ENCODE data around the gene ERG. TPM values are rescaled to one million over a fixed set of nuclear protein-coding genes. Genes with fewer than 3 reads are reported as not detected.

ERG gene
- total RNA-seq, 1 experiment from 2014 or later, result not detected

DNA sequence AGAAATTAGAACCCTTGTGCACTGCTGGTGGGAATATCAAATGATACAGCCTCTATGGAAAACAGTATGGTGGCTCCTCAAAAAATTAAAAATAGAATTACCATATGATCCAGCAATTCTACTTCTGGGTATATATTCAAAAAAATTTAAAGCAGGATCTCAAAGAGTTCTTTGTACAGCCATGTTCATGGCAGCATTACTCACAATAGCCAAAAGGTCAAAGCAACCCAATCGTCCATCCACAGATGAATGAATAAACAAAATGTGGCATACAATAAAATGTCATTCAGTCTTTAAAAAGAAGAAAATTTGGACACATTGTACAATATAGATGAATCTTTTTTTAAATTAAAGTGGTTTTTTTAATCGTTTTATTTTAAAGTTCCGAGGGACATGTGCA, 36.3 kb upstream of the ERG start:
- no TSS peak for BruUV-seq (replicated peaks)
- intact Hi-C loops (cut with micrococcal nuclease; ENCODE audit: unreplicated experiment), result no loop called here
- H3K9me3 Mint-ChIP-seq (ENCODE audit: low read depth, unreplicated experiment), result no peaks in the 10 kb centered on the region
- no peak overlapping the region for H3K27ac Mint-ChIP-seq (ENCODE audit: unreplicated experiment)
- H3K36me3 Mint-ChIP-seq (ENCODE audit: insufficient read depth, unreplicated experiment), result no peaks in the 10 kb centered on the region
- H3K4me1 Mint-ChIP-seq (ENCODE audit: low read depth, unreplicated experiment), result no peaks in the 10 kb centered on the region
- no peak overlapping the region for H3K4me3 Mint-ChIP-seq (ENCODE audit: low read depth, unreplicated experiment)
- TF ChIP-seq, protein P1, sequence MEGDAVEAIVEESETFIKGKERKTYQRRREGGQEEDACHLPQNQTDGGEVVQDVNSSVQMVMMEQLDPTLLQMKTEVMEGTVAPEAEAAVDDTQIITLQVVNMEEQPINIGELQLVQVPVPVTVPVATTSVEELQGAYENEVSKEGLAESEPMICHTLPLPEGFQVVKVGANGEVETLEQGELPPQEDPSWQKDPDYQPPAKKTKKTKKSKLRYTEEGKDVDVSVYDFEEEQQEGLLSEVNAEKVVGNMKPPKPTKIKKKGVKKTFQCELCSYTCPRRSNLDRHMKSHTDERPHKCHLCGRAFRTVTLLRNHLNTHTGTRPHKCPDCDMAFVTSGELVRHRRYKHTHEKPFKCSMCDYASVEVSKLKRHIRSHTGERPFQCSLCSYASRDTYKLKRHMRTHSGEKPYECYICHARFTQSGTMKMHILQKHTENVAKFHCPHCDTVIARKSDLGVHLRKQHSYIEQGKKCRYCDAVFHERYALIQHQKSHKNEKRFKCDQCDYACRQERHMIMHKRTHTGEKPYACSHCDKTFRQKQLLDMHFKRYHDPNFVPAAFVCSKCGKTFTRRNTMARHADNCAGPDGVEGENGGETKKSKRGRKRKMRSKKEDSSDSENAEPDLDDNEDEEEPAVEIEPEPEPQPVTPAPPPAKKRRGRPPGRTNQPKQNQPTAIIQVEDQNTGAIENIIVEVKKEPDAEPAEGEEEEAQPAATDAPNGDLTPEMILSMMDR (IDR thresholded peaks at IDR 0.05; ENCODE audit: unreplicated experiment), result no peak
- peaks cover 30% of the 10 kb centered on the region for H3K27me3 Mint-ChIP-seq (ENCODE audit: unreplicated experiment)
- CTCF ChIA-PET, result no interaction called here
- no peak for DNase-seq

DNA sequence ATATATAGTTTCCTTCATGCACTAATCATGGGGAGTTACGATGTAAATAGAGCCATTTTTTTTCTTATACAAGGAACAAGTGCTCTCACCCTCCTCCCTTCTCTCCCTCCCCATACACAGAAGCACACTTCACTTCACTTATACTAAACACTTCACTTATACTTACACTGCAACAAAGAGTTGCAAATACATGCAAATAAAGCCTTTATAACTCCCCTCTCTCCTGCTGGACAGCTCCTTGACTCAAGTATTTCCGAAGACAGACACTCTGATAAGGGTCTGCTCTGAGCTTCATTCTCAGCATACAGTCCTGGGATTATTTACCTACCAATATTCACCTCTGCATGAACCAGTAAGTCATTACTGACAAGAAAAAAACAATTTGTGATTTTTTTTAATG, 35.6 kb upstream of the ERG start:
- Mint-ChIP-seq H3K36me3 (ENCODE audit: insufficient read depth, unreplicated experiment) (no peaks in the 10 kb centered on the region), H3K27ac (ENCODE audit: unreplicated experiment) (no peak overlapping the region), H3K27me3 (ENCODE audit: unreplicated experiment) (peaks cover 30% of the 10 kb centered on the region), H3K4me1 (ENCODE audit: low read depth, unreplicated experiment) (no peaks in the 10 kb centered on the region), H3K9me3 (ENCODE audit: low read depth, unreplicated experiment) (no peaks in the 10 kb centered on the region), H3K4me3 (ENCODE audit: low read depth, unreplicated experiment) (no peak overlapping the region)
- CTCF ChIA-PET, result no interaction called here
- TF ChIP-seq, protein P1 (IDR thresholded peaks at IDR 0.05; ENCODE audit: unreplicated experiment), result no peak
- intact Hi-C loops (cut with micrococcal nuclease; ENCODE audit: unreplicated experiment), result no loop called here
- BruUV-seq (replicated peaks), result no TSS peak
- DNase-seq, result no peak

DNA sequence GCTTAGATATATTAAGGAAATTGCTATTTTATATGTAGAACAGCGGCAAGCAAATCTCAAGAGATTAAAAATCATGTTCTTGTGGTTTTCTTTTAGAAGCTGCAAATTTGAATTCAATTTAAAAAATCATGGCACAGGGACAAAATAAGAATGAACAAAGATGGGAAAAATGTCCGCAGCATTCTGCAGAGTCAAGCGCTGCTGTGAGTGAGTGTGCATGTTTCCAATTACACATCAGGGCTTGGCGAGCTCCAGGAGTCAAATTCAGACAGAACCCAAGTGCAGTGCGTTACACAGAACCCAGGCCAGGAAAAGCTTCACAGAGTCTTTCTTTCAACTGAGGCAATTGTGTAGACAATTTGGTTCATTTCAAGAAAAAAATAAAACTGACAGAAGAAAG, 33.3 kb upstream of the ERG start:
- TF ChIP-seq, protein P1 (IDR thresholded peaks at IDR 0.05; ENCODE audit: unreplicated experiment), result no peak
- Mint-ChIP-seq H3K4me1 (ENCODE audit: low read depth, unreplicated experiment) (no peaks in the 10 kb centered on the region), H3K9me3 (ENCODE audit: low read depth, unreplicated experiment) (no peaks in the 10 kb centered on the region), H3K4me3 (ENCODE audit: low read depth, unreplicated experiment) (no peak overlapping the region), H3K27me3 (ENCODE audit: unreplicated experiment) (peaks cover 14% of the 10 kb centered on the region), H3K36me3 (ENCODE audit: insufficient read depth, unreplicated experiment) (no peaks in the 10 kb centered on the region), H3K27ac (ENCODE audit: unreplicated experiment) (no peak overlapping the region)
- CTCF ChIA-PET, result no interaction called here
- no peak for DNase-seq
- intact Hi-C loops (cut with micrococcal nuclease; ENCODE audit: unreplicated experiment), result no loop called here
- no TSS peak for BruUV-seq (replicated peaks)

DNA sequence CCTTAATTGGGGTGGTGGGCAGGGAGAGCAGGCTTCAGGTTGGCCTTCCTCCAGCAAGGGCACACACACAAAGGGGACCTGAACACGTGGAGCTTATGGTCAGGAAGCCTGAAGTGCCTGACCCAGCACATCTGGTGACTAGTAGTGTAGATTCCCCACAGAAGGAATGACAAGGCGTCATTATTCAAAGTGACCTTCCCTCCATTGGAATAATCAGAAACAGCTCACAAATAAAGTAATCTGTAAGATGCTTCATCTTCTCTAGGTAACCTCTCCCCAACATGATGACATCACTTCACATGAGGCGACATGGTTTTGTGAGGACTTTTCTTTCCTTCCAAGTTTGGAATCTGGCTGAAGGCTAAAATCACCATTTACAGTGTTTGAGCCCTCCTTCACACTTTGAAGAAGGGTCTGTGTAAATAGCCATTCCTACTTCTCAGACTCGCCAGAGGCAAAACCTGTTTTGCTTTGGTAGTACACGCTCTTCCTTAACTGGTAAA, 32.8 kb upstream of the ERG start:
- no peaks in the 10 kb centered on the region for H3K9me3 Mint-ChIP-seq (ENCODE audit: low read depth, unreplicated experiment)
- DNase-seq, result no peak
- no peaks in the 10 kb centered on the region for H3K36me3 Mint-ChIP-seq (ENCODE audit: insufficient read depth, unreplicated experiment)
- TF ChIP-seq, protein P1 (IDR thresholded peaks at IDR 0.05; ENCODE audit: unreplicated experiment), result no peak
- intact Hi-C loops (cut with micrococcal nuclease; ENCODE audit: unreplicated experiment), result no loop called here
- no TSS peak for BruUV-seq (replicated peaks)
- no peaks in the 10 kb centered on the region for H3K4me1 Mint-ChIP-seq (ENCODE audit: low read depth, unreplicated experiment)
- H3K27me3 Mint-ChIP-seq (ENCODE audit: unreplicated experiment), result peaks cover 13% of the 10 kb centered on the region
- no peak overlapping the region for H3K4me3 Mint-ChIP-seq (ENCODE audit: low read depth, unreplicated experiment)
- H3K27ac Mint-ChIP-seq (ENCODE audit: unreplicated experiment), result no peak overlapping the region
- CTCF ChIA-PET, result no interaction called here

Measured in Calu3 (cell line).